Tibial artery (tissue), 4 donors: Measurements from ENCODE around the gene CRYBG1.

Experiments used
- DNase-seq, 2 donors: peaks; one replicate each; pipeline ENCODE4 v3.0.0-alpha.2; 2019
- H3K27ac ChIP-seq, 2 donors: fragments of 200-600 bp; sonication (generic) in 1 of 2; 1 replicate in 1 of 2; 2 replicates in 1 of 2; pipeline ENCODE4 v1.5.1; 2018 to 2019; ENCODE audit warnings: mild to moderate bottlenecking in 1 of 2
- H3K27me3 ChIP-seq, 2 donors: fragments of 200-600 bp; sonication (generic) in 1 of 2; one replicate each; pipeline versions ENCODE4 v1.5.1 to v1.6.0; 2016 to 2019
- H3K36me3 ChIP-seq, 3 donors: fragments of 200-600 bp; sonication (generic) in 2 of 3; one replicate each; pipeline ENCODE4 v1.5.1; 2016 to 2019; ENCODE audit warnings: mild to moderate bottlenecking in 2 of 3
- H3K4me1 ChIP-seq, 4 donors: fragments of 200-600 bp; sonication (generic) in 2 of 4; 1 replicate in 3 of 4; 2 replicates in 1 of 4; pipeline ENCODE4 v1.5.1; 2016 to 2019
- H3K4me3 ChIP-seq, 2 donors: fragments of 200-600 bp; sonication (generic) in 1 of 2; 1 replicate in 1 of 2; 2 replicates in 1 of 2; pipeline ENCODE4 v1.5.1; 2018 to 2019; ENCODE audit warnings: mild to moderate bottlenecking in 2 of 2
- H3K9me3 ChIP-seq, 3 donors: fragments of 200-600 bp; sonication (generic) in 1 of 3; one replicate each; pipeline ENCODE4 v1.5.1; 2016 to 2019
- CTCF ChIP-seq, 2 experiments: fragments of 200-600 bp in 1 of 2; fragments of 450-650 bp in 1 of 2; IDR thresholded peaks; one replicate each; pipeline ENCODE4 v1.5.1; 2017 to 2019; ENCODE audit warnings: antibody characterized with exemption in 2 of 2, mild to moderate bottlenecking in 1 of 2, moderate library complexity in 1 of 2
- intact Hi-C: fragments of 100-400 bp; cut with DNase I; formaldehyde crosslinking; loops from one replicate; pipeline ENCODE4 v1.15.0; 2023; ENCODE audit warnings: low total_unique reads

The CRYBG1 gene

DNA sequence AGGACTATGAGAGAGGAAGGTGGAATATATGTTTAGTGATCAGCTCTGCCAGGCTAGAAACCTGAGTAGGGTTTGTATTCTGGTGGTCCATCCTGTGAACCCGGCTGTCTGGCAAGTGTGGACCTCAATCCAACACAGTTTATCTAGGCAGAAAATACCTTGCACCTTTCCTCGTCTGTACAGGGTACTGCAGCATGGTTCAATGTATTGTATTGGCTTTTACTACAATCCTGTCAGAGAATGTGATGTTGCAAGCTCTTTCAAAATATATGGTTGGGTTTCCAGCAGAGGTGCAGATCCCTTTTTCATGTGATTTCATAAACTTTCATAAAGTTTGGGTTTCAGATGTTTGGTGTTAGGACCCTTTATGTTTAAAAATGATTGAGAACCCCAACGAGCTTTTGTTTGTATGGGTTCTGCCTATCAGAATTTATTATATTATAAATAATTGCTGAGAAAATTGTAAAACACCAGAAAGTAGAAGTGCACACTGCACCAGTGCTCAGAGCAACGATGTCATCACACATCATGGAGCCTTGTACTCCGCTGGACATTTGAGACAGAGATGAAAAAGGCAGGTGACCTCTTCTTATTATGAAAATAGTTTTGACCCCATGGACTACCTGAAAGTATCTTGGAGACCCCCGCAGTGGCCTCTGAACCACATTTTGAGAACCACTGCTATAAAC is 162.2 kb downstream of the CRYBG1 start:
- no peak for TF ChIP-seq CTCF (IDR thresholded peaks at IDR 0.05)
- Histone ChIP-seq H3K4me3 (no peak overlapping the region), H3K4me1 (no peaks in the 10 kb centered on the region), H3K9me3 (no peaks in the 10 kb centered on the region), H3K27me3 (no peaks in the 10 kb centered on the region), H3K27ac (no peak overlapping the region), H3K36me3 (no peaks in the 10 kb centered on the region)
- intact Hi-C loops: no loop called here
- no peak for DNase-seq

DNA sequence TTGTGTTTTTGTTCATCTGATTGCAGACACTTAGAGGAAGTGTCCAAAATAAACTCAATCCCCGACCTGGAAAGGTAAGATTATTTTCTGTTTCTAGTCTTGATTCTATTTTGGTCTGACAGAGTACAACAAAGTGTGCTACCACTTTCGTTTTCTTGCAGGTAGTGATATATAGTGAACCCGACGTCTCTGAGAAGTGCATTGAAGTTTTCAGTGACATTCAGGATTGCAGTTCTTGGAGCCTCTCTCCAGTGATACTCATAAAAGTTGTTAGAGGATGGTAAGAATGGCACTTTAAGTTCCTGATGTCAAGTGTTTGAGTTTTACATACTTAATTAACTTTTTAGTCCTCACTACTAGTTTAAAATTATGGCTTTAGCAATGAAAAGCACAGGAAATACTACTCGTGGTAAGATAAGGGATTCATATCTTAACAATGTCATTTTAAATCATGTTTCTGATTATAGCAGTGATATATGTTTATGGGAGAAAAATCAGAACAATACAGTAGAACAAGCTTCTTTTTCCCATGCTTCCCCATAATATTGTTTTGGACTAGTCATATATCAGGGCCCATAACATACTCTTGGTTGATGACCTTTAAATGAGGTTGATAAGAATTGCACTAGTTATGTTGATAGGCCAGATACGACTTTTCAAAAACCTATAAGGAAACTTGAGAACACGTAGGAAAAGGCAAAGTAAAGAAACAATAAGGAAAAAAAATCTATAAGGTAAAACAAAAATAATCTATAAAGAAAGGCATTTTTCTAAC is 164.8 kb downstream of the CRYBG1 start:
- Histone ChIP-seq H3K4me1 (no peaks in the 10 kb centered on the region), H3K36me3 (no peaks in the 10 kb centered on the region), H3K27me3 (no peaks in the 10 kb centered on the region), H3K27ac (no peak overlapping the region), H3K4me3 (no peak overlapping the region), H3K9me3 (no peaks in the 10 kb centered on the region)
- TF ChIP-seq CTCF (IDR thresholded peaks at IDR 0.05): no peak
- intact Hi-C loops: no loop called here
- no peak for DNase-seq

DNA sequence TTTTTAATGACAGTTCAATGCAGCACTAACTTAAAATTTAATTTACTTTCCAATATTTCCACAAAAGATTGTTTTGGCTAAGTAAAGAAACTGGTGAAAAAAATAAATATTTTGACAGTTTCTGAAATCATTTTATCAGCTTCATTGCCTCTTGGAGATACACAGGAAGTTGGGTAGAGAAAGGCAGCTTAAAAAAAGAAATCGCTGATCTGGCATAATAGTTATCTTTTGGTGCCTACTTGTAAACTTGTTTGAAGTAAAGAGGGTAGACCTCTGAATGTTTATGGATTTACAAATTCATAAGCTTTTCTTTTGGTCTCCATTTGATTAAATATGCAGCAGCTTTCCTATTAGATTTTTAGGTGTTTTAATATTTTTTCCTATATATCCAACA is 165.4 kb downstream of the CRYBG1 start:
- no peak overlapping the region for H3K4me3 ChIP-seq
- H3K27me3 ChIP-seq: no peaks in the 10 kb centered on the region
- intact Hi-C loops: no loop called here
- no peaks in the 10 kb centered on the region for H3K4me1 ChIP-seq
- TF ChIP-seq CTCF (IDR thresholded peaks at IDR 0.05): no peak
- H3K9me3 ChIP-seq: no peaks in the 10 kb centered on the region
- no peak for DNase-seq
- H3K36me3 ChIP-seq: no peaks in the 10 kb centered on the region
- no peak overlapping the region for H3K27ac ChIP-seq

- no peaks in the 10 kb centered on the region for H3K4me1 ChIP-seq
- H3K9me3 ChIP-seq: no peaks in the 10 kb centered on the region
- DNase-seq: no peak
- no peaks in the 10 kb centered on the region for H3K36me3 ChIP-seq
- H3K4me3 ChIP-seq: no peak overlapping the region
- no peak overlapping the region for H3K27ac ChIP-seq
- TF ChIP-seq CTCF (IDR thresholded peaks at IDR 0.05): no peak
- intact Hi-C loops: no loop called here
- H3K27me3 ChIP-seq: no peaks in the 10 kb centered on the region
These were observed 166.6 kb downstream of the CRYBG1 start for GRCh38 chr6:106527117-106527516.

DNA sequence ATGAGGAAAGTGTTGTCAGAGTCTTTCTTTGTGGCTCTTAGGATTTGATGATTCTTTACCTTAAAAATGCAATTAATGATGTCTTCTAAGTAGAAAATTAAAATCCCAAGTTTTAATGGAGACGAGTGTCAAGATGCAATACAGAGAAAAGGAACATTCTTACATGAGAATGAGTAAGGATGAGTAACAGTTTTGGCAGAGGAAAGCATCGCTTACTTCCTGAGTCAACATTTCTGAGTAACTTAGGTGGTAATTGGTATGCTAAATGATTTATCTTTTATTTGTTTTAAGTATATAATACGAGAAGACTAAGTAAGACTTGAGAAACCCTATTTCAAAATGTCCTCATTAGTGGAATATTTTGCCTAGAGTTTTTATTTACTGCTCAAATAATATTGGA is 167.5 kb downstream of the CRYBG1 start:
- TF ChIP-seq CTCF (IDR thresholded peaks at IDR 0.05): no peak
- H3K36me3 ChIP-seq: no peaks in the 10 kb centered on the region
- H3K4me3 ChIP-seq: no peak overlapping the region
- H3K9me3 ChIP-seq: no peaks in the 10 kb centered on the region
- H3K27me3 ChIP-seq: no peaks in the 10 kb centered on the region
- DNase-seq: no peak
- H3K27ac ChIP-seq: no peak overlapping the region
- H3K4me1 ChIP-seq: no peaks in the 10 kb centered on the region
- intact Hi-C loops: no loop called here
